ENCODE results near the gene AADAT.
"Not testable (repeated sequence)": the region's sequence is repeated elsewhere in the genome, so short reads cannot be mapped to it uniquely, and the experiment has no call there.

The AADAT gene

GRCh38 chr4:170089668-170090351 is at the start of gene AADAT:
AADAT (minus strand) TSS chr4:170089956; CDS start chr4:170089690, 266 bp downstream.
- Histone ChIP-seq H3K27me3 (ENCODE audit: low read depth, low read length) (no peaks in the 10 kb centered on the region), H3K36me3 (ENCODE audit: control insufficient read depth in 1 of 2, insufficient read depth in 2 of 2, low read length in 2 of 2) (peaks cover 0 to 3% of the 10 kb centered on the region in 2 donors), H3K9me3 (ENCODE audit: control insufficient read depth in 1 of 2, low read length in 2 of 2) (no peaks in the 10 kb centered on the region), H3K27ac (ENCODE audit: low read length) (no peak within 1 kb of the TSS), H3K4me3 (ENCODE audit: low read depth in 1 of 2, low read length in 2 of 2) (peak within 1 kb of the TSS; percentile 73 to 78), H3K4me1 (ENCODE audit: control insufficient read depth in 1 of 2, insufficient read depth in 2 of 2, low read length in 2 of 2) (peaks cover 6 to 15% of the 10 kb centered on the region in 2 donors)

DNA sequence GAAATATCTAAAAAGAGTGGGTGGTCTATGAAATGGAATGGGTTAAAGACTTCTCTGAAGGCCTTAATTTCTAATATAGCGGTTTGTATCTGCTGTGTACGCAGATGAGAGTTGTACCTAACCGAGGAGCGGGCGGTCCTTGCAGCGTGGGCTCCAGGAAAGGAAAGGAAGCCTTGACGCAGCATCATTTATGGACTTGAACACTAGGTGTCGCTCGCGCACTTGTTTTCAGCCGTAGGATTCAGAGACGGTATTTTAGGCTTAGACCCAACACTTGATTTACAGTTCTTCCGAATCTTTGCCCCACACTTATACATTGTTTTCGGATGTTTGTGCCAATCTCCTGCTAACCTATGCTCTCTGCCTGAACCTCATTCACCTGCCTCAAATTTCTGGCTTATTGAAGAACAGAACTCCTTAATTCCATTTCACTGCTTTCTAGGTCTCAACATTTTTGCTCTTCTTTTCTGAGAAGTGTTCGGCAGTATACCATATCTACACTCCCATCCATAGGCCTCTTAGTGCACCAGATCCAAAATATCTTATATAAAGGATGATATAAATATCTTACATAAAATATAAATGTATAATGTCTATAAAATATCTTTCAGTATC is 48.9 kb upstream of the AADAT start:
- no peaks in the 10 kb centered on the region for H3K4me1 ChIP-seq (ENCODE audit: control insufficient read depth in 1 of 2, insufficient read depth in 2 of 2, low read length in 2 of 2)
- no peak overlapping the region for H3K4me3 ChIP-seq (ENCODE audit: low read depth in 1 of 2, low read length in 2 of 2)
- no peaks in the 10 kb centered on the region for H3K27me3 ChIP-seq (ENCODE audit: low read depth, low read length)
- H3K27ac ChIP-seq (ENCODE audit: low read length), result no peak overlapping the region
- peaks cover 0 to 4% of the 10 kb centered on the region in 2 donors for H3K9me3 ChIP-seq (ENCODE audit: control insufficient read depth in 1 of 2, low read length in 2 of 2)
- no peaks in the 10 kb centered on the region for H3K36me3 ChIP-seq (ENCODE audit: control insufficient read depth in 1 of 2, insufficient read depth in 2 of 2, low read length in 2 of 2)

- Histone ChIP-seq H3K27ac (ENCODE audit: low read length) (no peak overlapping the region), H3K4me3 (ENCODE audit: low read depth in 1 of 2, low read length in 2 of 2) (no peak overlapping the region), H3K36me3 (ENCODE audit: control insufficient read depth in 1 of 2, insufficient read depth in 2 of 2, low read length in 2 of 2) (no peaks in the 10 kb centered on the region), H3K9me3 (ENCODE audit: control insufficient read depth in 1 of 2, low read length in 2 of 2) (peaks cover 0 to 9% of the 10 kb centered on the region in 2 donors), H3K27me3 (ENCODE audit: low read depth, low read length) (no peaks in the 10 kb centered on the region), H3K4me1 (ENCODE audit: control insufficient read depth in 1 of 2, insufficient read depth in 2 of 2, low read length in 2 of 2) (no peaks in the 10 kb centered on the region)
Observed at GRCh38 chr4:170137927-170138326, 48.2 kb upstream of the AADAT start.

DNA sequence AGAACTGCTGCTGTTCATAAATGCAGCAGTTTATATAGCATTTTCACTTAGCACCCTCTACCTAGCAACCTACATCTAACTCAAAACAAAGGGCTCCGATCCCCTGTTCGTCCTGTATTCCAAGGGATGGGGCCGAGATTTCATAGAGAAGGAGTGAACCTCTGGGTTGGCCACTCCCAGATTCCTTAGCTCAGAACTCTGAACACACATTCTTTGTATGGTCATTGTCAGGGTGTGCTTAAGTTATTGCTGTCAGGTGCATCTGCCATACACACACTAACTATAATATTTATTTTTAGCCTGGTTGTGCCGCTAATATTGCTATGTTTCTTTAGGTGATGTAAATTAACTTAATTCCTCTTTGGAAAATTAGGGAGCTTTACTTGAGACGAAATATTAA is 47.7 kb upstream of the AADAT start:
- no peaks in the 10 kb centered on the region for H3K4me1 ChIP-seq (ENCODE audit: control insufficient read depth in 1 of 2, insufficient read depth in 2 of 2, low read length in 2 of 2)
- peaks cover 0 to 13% of the 10 kb centered on the region in 2 donors for H3K9me3 ChIP-seq (ENCODE audit: control insufficient read depth in 1 of 2, low read length in 2 of 2)
- H3K36me3 ChIP-seq (ENCODE audit: control insufficient read depth in 1 of 2, insufficient read depth in 2 of 2, low read length in 2 of 2), result no peaks in the 10 kb centered on the region
- no peak overlapping the region for H3K27ac ChIP-seq (ENCODE audit: low read length)
- H3K27me3 ChIP-seq (ENCODE audit: low read depth, low read length), result no peaks in the 10 kb centered on the region
- no peak overlapping the region for H3K4me3 ChIP-seq (ENCODE audit: low read depth in 1 of 2, low read length in 2 of 2)

DNA sequence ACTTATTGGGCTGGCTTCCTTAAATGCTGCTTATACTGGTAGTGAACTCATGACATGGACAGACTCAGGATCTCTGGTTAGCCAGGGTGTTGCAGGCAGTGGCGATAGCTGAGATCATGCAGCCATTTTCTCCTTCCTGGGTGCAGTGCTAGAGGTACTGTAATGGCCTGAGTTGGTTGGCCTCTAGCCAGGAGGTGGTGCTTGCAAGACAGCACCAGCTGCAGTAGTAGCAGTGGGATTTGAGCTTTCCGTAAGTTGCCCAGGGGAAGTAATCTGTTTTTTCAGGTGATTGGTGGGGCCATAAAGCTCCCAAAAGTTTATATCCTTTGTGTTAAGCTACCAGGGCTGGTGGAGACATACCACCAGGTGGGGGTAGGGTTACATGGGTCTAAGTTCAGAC is 45.1 kb upstream of the AADAT start:
- H3K4me3 ChIP-seq (ENCODE audit: low read depth in 1 of 2, low read length in 2 of 2), result no peak overlapping the region
- H3K27me3 ChIP-seq (ENCODE audit: low read depth, low read length), result no peaks in the 10 kb centered on the region
- no peaks in the 10 kb centered on the region for H3K4me1 ChIP-seq (ENCODE audit: control insufficient read depth in 1 of 2, insufficient read depth in 2 of 2, low read length in 2 of 2)
- H3K36me3 ChIP-seq (ENCODE audit: control insufficient read depth in 1 of 2, insufficient read depth in 2 of 2, low read length in 2 of 2), result no peaks in the 10 kb centered on the region
- no peak overlapping the region for H3K27ac ChIP-seq (ENCODE audit: low read length)
- H3K9me3 ChIP-seq (ENCODE audit: control insufficient read depth in 1 of 2, low read length in 2 of 2), result peaks cover 0 to 17% of the 10 kb centered on the region in 2 donors

DNA sequence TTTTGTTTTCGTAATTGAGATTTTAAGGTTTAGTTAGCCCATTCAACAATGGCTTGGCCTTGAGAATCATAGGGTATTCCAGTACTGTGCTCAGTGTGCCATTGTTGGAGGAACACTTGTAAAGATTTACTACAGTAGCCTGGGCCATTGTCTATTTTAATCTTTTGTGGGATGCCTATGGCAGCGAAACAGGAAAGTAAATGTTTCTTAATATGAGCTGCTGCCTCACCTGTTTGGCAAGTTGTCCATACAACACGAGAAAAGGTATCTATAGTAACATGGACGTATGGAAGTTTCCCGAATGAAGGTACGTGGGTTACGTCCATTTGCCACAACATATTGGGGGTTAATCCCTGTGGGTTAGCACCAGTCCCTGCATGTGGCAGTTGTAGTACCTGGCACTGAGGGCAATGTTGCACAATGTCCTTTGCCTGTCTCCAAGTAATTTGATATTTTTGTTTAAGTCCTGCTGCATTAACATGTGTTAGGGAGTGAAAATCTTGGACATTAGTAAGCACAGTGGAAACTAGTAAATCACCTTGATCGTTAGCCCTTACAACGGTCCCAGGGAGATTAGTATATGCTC is 38.6 kb upstream of the AADAT start:
- Histone ChIP-seq H3K27me3 (ENCODE audit: low read depth, low read length) (no peaks in the 10 kb centered on the region), H3K4me3 (ENCODE audit: low read depth in 1 of 2, low read length in 2 of 2) (no peak overlapping the region), H3K27ac (ENCODE audit: low read length) (no peak overlapping the region), H3K4me1 (ENCODE audit: control insufficient read depth in 1 of 2, insufficient read depth in 2 of 2, low read length in 2 of 2) (no peaks in the 10 kb centered on the region), H3K9me3 (ENCODE audit: control insufficient read depth in 1 of 2, low read length in 2 of 2) (peaks cover 0 to 12% of the 10 kb centered on the region in 2 donors), H3K36me3 (ENCODE audit: control insufficient read depth in 1 of 2, insufficient read depth in 2 of 2, low read length in 2 of 2) (no peaks in the 10 kb centered on the region)

DNA sequence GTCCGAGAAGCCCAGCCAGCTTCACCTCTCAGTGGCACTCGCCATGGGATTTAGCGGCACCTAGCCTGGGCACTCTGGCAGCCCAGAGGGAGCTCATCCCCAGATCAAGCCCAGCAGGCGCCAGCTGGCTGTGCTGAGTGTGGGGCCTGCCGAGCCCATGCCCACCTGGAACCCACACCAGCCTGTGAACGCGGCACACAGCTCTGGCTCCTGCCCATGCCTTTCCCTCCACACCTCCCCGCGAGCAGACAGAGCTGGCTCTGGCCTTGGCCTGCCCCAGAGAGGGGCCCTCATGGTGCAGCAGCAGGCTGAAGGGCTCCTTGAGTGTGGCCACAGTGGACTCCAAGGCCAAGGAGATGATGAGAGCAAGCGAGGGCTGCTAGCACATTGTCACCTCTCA is 38.0 kb upstream of the AADAT start:
- Histone ChIP-seq H3K4me1 (ENCODE audit: control insufficient read depth in 1 of 2, insufficient read depth in 2 of 2, low read length in 2 of 2) (no peaks in the 10 kb centered on the region), H3K36me3 (ENCODE audit: control insufficient read depth in 1 of 2, insufficient read depth in 2 of 2, low read length in 2 of 2) (no peaks in the 10 kb centered on the region), H3K27ac (ENCODE audit: low read length) (no peak overlapping the region), H3K27me3 (ENCODE audit: low read depth, low read length) (no peaks in the 10 kb centered on the region), H3K4me3 (ENCODE audit: low read depth in 1 of 2, low read length in 2 of 2) (no peak overlapping the region), H3K9me3 (ENCODE audit: control insufficient read depth in 1 of 2, low read length in 2 of 2) (peaks cover 0 to 6% of the 10 kb centered on the region in 2 donors)

- no peaks in the 10 kb centered on the region for H3K27me3 ChIP-seq (ENCODE audit: low read depth, low read length)
- H3K4me1 ChIP-seq (ENCODE audit: control insufficient read depth in 1 of 2, insufficient read depth in 2 of 2, low read length in 2 of 2), result no peaks in the 10 kb centered on the region
- no peaks in the 10 kb centered on the region for H3K9me3 ChIP-seq (ENCODE audit: control insufficient read depth in 1 of 2, low read length in 2 of 2)
- no peaks in the 10 kb centered on the region for H3K36me3 ChIP-seq (ENCODE audit: control insufficient read depth in 1 of 2, insufficient read depth in 2 of 2, low read length in 2 of 2)
- H3K4me3 ChIP-seq (ENCODE audit: low read depth in 1 of 2, low read length in 2 of 2), result no peak overlapping the region
- H3K27ac ChIP-seq (ENCODE audit: low read length), result no peak overlapping the region
Observed at GRCh38 chr4:170124406-170124805, 34.6 kb upstream of the AADAT start.

DNA sequence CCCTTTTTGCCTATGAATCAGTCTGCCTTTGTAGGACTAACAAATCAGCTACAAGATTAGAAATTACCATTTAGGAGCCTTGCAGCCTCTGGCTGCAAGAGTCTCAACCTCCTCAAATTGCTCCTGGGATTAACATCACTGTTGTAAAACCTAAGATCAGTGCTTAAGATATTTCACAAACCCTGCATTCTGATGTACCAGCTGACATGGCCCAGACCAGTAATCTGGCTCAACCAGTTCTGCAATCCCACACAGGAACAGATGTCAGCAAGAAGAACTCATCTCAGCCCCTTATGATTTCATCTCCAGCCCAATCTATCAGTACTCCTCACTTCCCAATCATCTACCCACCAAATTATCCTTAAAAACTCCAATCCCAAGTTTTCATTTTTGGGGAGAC is 32.5 kb upstream of the AADAT start:
- H3K36me3 ChIP-seq (ENCODE audit: control insufficient read depth in 1 of 2, insufficient read depth in 2 of 2, low read length in 2 of 2), result no peaks in the 10 kb centered on the region
- H3K4me1 ChIP-seq (ENCODE audit: control insufficient read depth in 1 of 2, insufficient read depth in 2 of 2, low read length in 2 of 2), result no peaks in the 10 kb centered on the region
- no peak overlapping the region for H3K4me3 ChIP-seq (ENCODE audit: low read depth in 1 of 2, low read length in 2 of 2)
- H3K27me3 ChIP-seq (ENCODE audit: low read depth, low read length), result no peaks in the 10 kb centered on the region
- H3K27ac ChIP-seq (ENCODE audit: low read length), result no peak overlapping the region
- H3K9me3 ChIP-seq (ENCODE audit: control insufficient read depth in 1 of 2, low read length in 2 of 2), result no peaks in the 10 kb centered on the region

GRCh38 chr4:170114636-170115035 is 24.9 kb upstream of the AADAT start:
- no peaks in the 10 kb centered on the region for H3K4me1 ChIP-seq (ENCODE audit: control insufficient read depth in 1 of 2, insufficient read depth in 2 of 2, low read length in 2 of 2)
- no peaks in the 10 kb centered on the region for H3K9me3 ChIP-seq (ENCODE audit: control insufficient read depth in 1 of 2, low read length in 2 of 2)
- H3K27me3 ChIP-seq (ENCODE audit: low read depth, low read length), result no peaks in the 10 kb centered on the region
- H3K36me3 ChIP-seq (ENCODE audit: control insufficient read depth in 1 of 2, insufficient read depth in 2 of 2, low read length in 2 of 2), result no peaks in the 10 kb centered on the region
- no peak overlapping the region for H3K27ac ChIP-seq (ENCODE audit: low read length)
- no peak overlapping the region for H3K4me3 ChIP-seq (ENCODE audit: low read depth in 1 of 2, low read length in 2 of 2)

DNA sequence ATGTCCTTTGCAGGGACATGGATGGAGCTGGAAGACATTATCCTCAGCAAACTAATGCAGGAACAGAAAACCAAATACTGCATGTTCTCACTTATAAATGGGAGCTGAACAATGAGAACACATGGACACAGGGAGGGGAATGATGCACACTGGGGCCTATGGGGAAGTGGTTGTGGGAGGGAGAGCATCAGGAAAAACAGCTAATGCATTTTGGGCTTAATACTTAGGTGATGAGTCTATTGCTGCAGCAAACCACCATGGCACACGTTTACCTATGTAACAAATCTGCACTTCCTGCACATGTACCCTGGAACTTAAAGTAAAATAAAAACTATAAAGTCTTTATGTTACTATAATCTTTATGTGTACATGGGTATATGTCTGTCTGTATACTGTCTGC is 24.4 kb upstream of the AADAT start:
- not testable (repeated sequence) for H3K27me3 ChIP-seq (ENCODE audit: low read depth, low read length); H3K9me3 ChIP-seq (ENCODE audit: control insufficient read depth in 1 of 2, low read length in 2 of 2); H3K4me3 ChIP-seq (ENCODE audit: low read depth in 1 of 2, low read length in 2 of 2); H3K36me3 ChIP-seq (ENCODE audit: control insufficient read depth in 1 of 2, insufficient read depth in 2 of 2, low read length in 2 of 2); H3K27ac ChIP-seq (ENCODE audit: low read length); H3K4me1 ChIP-seq (ENCODE audit: control insufficient read depth in 1 of 2, insufficient read depth in 2 of 2, low read length in 2 of 2)

Data from muscle layer of duodenum (tissue), 2 donors.